Gastrocnemius medialis (tissue), 4 donors: ENCODE results near the gene MRPL18.

Experiments used
- POLR2A ChIP-seq, 2 donors: fragments of 450-650 bp; IDR thresholded peaks; one replicate each; pipeline ENCODE4 v1.6.1; 2017; ENCODE audit warnings: antibody characterized with exemption in 2 of 2, mild to moderate bottlenecking in 2 of 2, moderate library complexity in 2 of 2
- TF ChIP-seq, protein P1 (sequence below), 5 experiments: fragments of 450-650 bp in 3 of 5; fragments of 200-600 bp in 2 of 5; sonication (generic) in 2 of 5; IDR thresholded peaks in 4 of 5; conservative IDR thresholded peaks in 1 of 5; 1 replicate in 4 of 5; 2 replicates in 1 of 5; pipeline ENCODE4 v1.5.1; 2016 to 2019; ENCODE audit warnings: antibody characterized with exemption in 5 of 5, mild to moderate bottlenecking in 3 of 5, moderate library complexity in 3 of 5

DNA sequence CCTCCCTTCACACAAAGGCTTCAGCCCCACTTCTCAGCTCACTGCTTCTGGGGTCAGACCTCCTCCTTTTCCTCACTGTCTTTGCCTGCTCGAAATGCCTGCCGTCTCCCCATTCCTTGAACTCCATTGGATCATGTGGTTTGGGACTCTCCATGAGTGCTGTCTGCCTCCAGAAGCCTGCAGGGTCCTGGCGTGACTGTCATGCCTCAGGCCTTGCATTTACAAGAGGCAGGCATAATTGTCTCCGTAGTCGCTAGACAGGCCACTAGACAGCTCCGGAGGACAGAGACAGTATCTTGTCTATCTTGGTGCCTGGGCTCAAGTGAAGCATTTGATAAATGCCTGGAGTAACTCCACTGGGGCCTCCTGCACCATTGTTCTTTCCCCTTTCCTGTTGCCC lies 25.1 kb downstream of the MRPL18 start:
- TF ChIP-seq POLR2A (IDR thresholded peaks at IDR 0.05) = no peak
- TF ChIP-seq, protein P1, sequence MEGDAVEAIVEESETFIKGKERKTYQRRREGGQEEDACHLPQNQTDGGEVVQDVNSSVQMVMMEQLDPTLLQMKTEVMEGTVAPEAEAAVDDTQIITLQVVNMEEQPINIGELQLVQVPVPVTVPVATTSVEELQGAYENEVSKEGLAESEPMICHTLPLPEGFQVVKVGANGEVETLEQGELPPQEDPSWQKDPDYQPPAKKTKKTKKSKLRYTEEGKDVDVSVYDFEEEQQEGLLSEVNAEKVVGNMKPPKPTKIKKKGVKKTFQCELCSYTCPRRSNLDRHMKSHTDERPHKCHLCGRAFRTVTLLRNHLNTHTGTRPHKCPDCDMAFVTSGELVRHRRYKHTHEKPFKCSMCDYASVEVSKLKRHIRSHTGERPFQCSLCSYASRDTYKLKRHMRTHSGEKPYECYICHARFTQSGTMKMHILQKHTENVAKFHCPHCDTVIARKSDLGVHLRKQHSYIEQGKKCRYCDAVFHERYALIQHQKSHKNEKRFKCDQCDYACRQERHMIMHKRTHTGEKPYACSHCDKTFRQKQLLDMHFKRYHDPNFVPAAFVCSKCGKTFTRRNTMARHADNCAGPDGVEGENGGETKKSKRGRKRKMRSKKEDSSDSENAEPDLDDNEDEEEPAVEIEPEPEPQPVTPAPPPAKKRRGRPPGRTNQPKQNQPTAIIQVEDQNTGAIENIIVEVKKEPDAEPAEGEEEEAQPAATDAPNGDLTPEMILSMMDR (IDR thresholded peaks at IDR 0.05 in 4 of 5, conservative IDR thresholded peaks at IDR 0.05 in 1 of 5) = no peak
